ENCODE results near the gene PACSIN1.

Gene PACSIN1

GRCh38 chr6:34425132-34425497, 40.8 kb upstream of the PACSIN1 start:
- Histone ChIP-seq H3K9me3 (no peaks in the 10 kb centered on the region), H3K36me3 (peaks cover 53% of the 10 kb centered on the region), H3K4me3 (ENCODE audit: low read depth, low read length) (peak overlapping the region; percentile 99), H3K27me3 (no peaks in the 10 kb centered on the region), H3K4me1 (no peaks in the 10 kb centered on the region)
- DNase-seq, result no peak
- TF ChIP-seq CTCF (IDR thresholded peaks at IDR 0.05; ENCODE audit: low read depth, low read length), result no peak

DNA sequence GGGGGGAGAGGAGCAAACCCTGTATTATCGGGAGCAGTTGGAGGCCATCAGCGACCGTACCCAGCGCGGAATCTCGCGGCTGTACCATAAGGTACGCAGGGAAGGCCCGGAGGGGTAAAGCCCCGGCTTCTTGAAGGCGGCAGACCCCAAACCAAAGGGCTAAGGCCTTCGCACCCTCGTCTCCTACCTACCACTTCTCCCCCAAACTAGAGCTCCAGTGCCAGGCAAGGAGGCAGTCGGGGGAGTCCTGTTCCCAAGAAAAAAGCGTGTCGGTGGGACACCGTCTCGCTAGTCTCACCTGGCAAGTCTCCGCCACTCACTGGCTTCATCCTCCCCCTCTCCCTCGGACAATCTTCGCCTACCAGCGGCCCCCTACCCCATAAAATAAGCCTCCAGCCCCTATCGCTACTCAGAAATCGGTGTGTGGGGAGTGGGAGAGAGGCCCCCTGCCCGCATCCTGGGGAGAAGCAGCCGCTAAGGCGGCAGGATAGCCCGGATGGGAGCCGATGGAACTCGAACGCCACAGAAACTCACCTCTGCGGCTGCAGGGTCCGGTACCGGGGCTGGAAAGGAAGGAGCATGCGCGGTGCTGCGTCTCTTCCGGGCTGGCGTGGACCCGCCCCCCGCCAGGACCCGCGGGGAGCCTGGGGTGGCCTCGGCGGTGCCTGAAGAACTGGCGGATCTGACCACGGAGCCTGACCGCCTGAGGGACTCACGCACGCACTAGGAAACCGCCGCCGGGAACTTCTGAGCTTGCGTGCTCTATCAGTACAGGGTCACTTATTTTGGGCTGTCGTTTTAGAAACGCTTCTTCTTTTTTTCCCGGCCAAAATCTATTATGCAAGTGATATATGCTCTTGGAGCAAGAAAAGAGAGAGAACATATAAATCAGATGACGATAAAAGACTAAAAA, 40.1 kb upstream of the PACSIN1 start, which contains the start of gene RPS10:
Gene RPS10, minus strand, starts transcription at position 572 of the 913 bp plus-strand sequence. CDS start 848 bp downstream, outside the sequence.
- no peaks in the 10 kb centered on the region for H3K27me3 ChIP-seq
- H3K9me3 ChIP-seq, result no peaks in the 10 kb centered on the region
- H3K4me1 ChIP-seq, result no peaks in the 10 kb centered on the region
- peaks cover 47% of the 10 kb centered on the region for H3K36me3 ChIP-seq
- no peak for TF ChIP-seq CTCF (IDR thresholded peaks at IDR 0.05; ENCODE audit: low read depth, low read length)
- peak; percentile 95 for DNase-seq
- H3K4me3 ChIP-seq (ENCODE audit: low read depth, low read length), result peak within 1 kb of the TSS; percentile 99

DNA sequence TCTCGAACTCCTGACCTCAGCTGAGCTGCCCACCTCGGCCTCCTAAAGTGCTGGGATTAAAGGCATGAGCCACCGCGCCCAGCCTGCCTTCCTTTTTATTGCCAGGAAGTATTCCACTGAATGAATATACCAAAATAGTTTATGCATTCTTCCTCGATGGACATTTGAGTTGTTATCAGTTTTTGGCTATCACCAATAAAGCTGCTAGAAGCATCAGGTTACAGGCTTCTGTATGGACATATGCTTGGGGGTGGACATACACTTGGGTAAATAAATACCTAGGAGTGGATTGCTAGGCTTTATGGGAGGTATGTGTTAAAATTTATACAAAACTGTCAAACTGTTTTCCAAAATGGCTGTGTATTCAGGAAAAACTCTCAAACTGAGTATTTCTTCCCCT, 30.0 kb upstream of the PACSIN1 start:
- Histone ChIP-seq H3K4me3 (ENCODE audit: low read depth, low read length) (no peak overlapping the region), H3K4me1 (no peaks in the 10 kb centered on the region), H3K27me3 (no peaks in the 10 kb centered on the region), H3K36me3 (no peaks in the 10 kb centered on the region), H3K9me3 (no peaks in the 10 kb centered on the region; the same call in 1 of the 2 replicates)
- no peak for DNase-seq
- no peak for TF ChIP-seq CTCF (IDR thresholded peaks at IDR 0.05; ENCODE audit: low read depth, low read length)

GRCh38 chr6:34436803-34437643, 28.9 kb upstream of the PACSIN1 start:
- TF ChIP-seq CTCF (IDR thresholded peaks at IDR 0.05; ENCODE audit: low read depth, low read length), result no peak
- H3K4me1 ChIP-seq, result no peaks in the 10 kb centered on the region
- no peak for DNase-seq

GRCh38 chr6:34437644-34437970, 28.3 kb upstream of the PACSIN1 start:
- no peaks in the 10 kb centered on the region; the same call in 1 of the 2 replicates for H3K9me3 ChIP-seq
- H3K4me1 ChIP-seq, result no peaks in the 10 kb centered on the region
- H3K27me3 ChIP-seq, result no peaks in the 10 kb centered on the region
- no peak for TF ChIP-seq CTCF (IDR thresholded peaks at IDR 0.05; ENCODE audit: low read depth, low read length)
- no peak overlapping the region for H3K4me3 ChIP-seq (ENCODE audit: low read depth, low read length)
- H3K36me3 ChIP-seq, result no peaks in the 10 kb centered on the region
- DNase-seq, result no peak

More at GRCh38 chr6:34436803-34437643, 28.9 kb upstream of the PACSIN1 start:
- no peaks in the 10 kb centered on the region for H3K36me3 ChIP-seq
- H3K9me3 ChIP-seq, result no peaks in the 10 kb centered on the region; the same call in 1 of the 2 replicates
- no peak overlapping the region for H3K4me3 ChIP-seq (ENCODE audit: low read depth, low read length)
- H3K27me3 ChIP-seq, result no peaks in the 10 kb centered on the region
